ENCODE data around the gene ZMYM2.

The ZMYM2 gene

GRCh38 chr13:20001366-20002190 is 43.1 kb downstream of the ZMYM2 start:
- H3K4me3 ChIP-seq (ENCODE audit: control insufficient read depth, low read depth, low read length), result no peak overlapping the region
- TF ChIP-seq CTCF (IDR thresholded peaks at IDR 0.05; ENCODE audit: control insufficient read depth, insufficient read depth, low read depth, low read length, missing control alignments), result no peak
- DNase-seq (ENCODE audit: low read depth), result no peak

- DNase-seq (ENCODE audit: low read depth), result no peak
These were observed 44.3 kb downstream of the ZMYM2 start for GRCh38 chr13:20002787-20003186.

GRCh38 chr13:20006206-20006605 is 47.7 kb downstream of the ZMYM2 start:
- no peak overlapping the region for H3K4me3 ChIP-seq (ENCODE audit: control insufficient read depth, low read depth, low read length)
- TF ChIP-seq CTCF (IDR thresholded peaks at IDR 0.05; ENCODE audit: control insufficient read depth, insufficient read depth, low read depth, low read length, missing control alignments), result no peak
- no peak for DNase-seq (ENCODE audit: low read depth)

More at GRCh38 chr13:20002787-20003186, 44.3 kb downstream of the ZMYM2 start:
- no peak for TF ChIP-seq CTCF (IDR thresholded peaks at IDR 0.05; ENCODE audit: control insufficient read depth, insufficient read depth, low read depth, low read length, missing control alignments)
- no peak overlapping the region for H3K4me3 ChIP-seq (ENCODE audit: control insufficient read depth, low read depth, low read length)

GRCh38 chr13:20015763-20016162 is 57.2 kb downstream of the ZMYM2 start:
- no peak for TF ChIP-seq CTCF (IDR thresholded peaks at IDR 0.05; ENCODE audit: control insufficient read depth, insufficient read depth, low read depth, low read length, missing control alignments)
- no peak for DNase-seq (ENCODE audit: low read depth)

GRCh38 chr13:20016649-20017364 is 58.3 kb downstream of the ZMYM2 start:
- no peak overlapping the region for H3K4me3 ChIP-seq (ENCODE audit: control insufficient read depth, low read depth, low read length)
- DNase-seq (ENCODE audit: low read depth), result no peak
- TF ChIP-seq CTCF (IDR thresholded peaks at IDR 0.05; ENCODE audit: control insufficient read depth, insufficient read depth, low read depth, low read length, missing control alignments), result no peak

More at GRCh38 chr13:20015763-20016162, 57.2 kb downstream of the ZMYM2 start:
- no peak overlapping the region for H3K4me3 ChIP-seq (ENCODE audit: control insufficient read depth, low read depth, low read length)

GRCh38 chr13:20017365-20017711 is 58.8 kb downstream of the ZMYM2 start:
- TF ChIP-seq CTCF (IDR thresholded peaks at IDR 0.05; ENCODE audit: control insufficient read depth, insufficient read depth, low read depth, low read length, missing control alignments), result no peak
- H3K4me3 ChIP-seq (ENCODE audit: control insufficient read depth, low read depth, low read length), result no peak overlapping the region
- DNase-seq (ENCODE audit: low read depth), result no peak

All from AG09309 (cell line).